Myocyte (in vitro differentiated cells): ENCODE measurements around the gene KRTAP6-1. TPM values are rescaled to one million over a fixed set of nuclear protein-coding genes. Genes with fewer than 3 reads are reported as not detected.

ENCODE experiments used
- DNase-seq: peaks from one replicate; pipeline ENCODE4 v3.0.0-alpha.2; 2012; ENCODE audit warnings: low read depth
- polyA plus RNA-seq: library from polyadenylated mRNA; unstranded; fragments of >200 nt; gene quantifications from one replicate; pipeline ENCODE4 v1.2.1, GENCODE V29; 2012; ENCODE audit warnings: missing spikeins
- total RNA-seq: library from RNA; depleted of rRNA; stranded (reverse); fragments of >200 nt; gene quantifications from 2 replicates; pipeline ENCODE4 v1.2.3, GENCODE V29; 2014

Gene KRTAP6-1
- total RNA-seq = not detected in 2 replicates
- not detected for polyA plus RNA-seq

- no peak for DNase-seq
Observed at GRCh38 chr21:30613836-30614235, at the start of gene KRTAP6-1. TSS of gene KRTAP6-1 (minus strand) at chr21:30613930. CDS start at chr21:30613904, 26 bp downstream.

- DNase-seq = no peak
Observed at GRCh38 chr21:30652891-30653290, 39.2 kb upstream of the KRTAP6-1 start.

GRCh38 chr21:30646904-30647414 lies 33.2 kb upstream of the KRTAP6-1 start:
- no peak for DNase-seq

GRCh38 chr21:30642564-30642963 lies 28.8 kb upstream of the KRTAP6-1 start, which contains the start of gene KRTAP20-3:
TSS of gene KRTAP20-3 (plus strand) at chr21:30642864.
- no peak for DNase-seq

- DNase-seq = no peak
Observed at GRCh38 chr21:30638686-30639085, 25.0 kb upstream of the KRTAP6-1 start.

- no peak for DNase-seq
Observed at GRCh38 chr21:30634906-30635305, 21.2 kb upstream of the KRTAP6-1 start, which contains the start of gene KRTAP20-2. TSS of gene KRTAP20-2 (plus strand) at chr21:30635206. CDS start at chr21:30635264, 58 bp downstream.

GRCh38 chr21:30629200-30629599 lies 15.5 kb upstream of the KRTAP6-1 start:
- no peak for DNase-seq

GRCh38 chr21:30628109-30628508 lies 14.4 kb upstream of the KRTAP6-1 start:
- DNase-seq = no peak

GRCh38 chr21:30625449-30626165 lies 11.9 kb upstream of the KRTAP6-1 start:
- DNase-seq = no peak

GRCh38 chr21:30623362-30623761 lies 9.6 kb upstream of the KRTAP6-1 start:
- no peak for DNase-seq

GRCh38 chr21:30620522-30620921 lies 6.8 kb upstream of the KRTAP6-1 start, which contains the start of gene KRTAP20-4:
TSS of gene KRTAP20-4 (plus strand) at chr21:30620627.
- DNase-seq = no peak

- DNase-seq = no peak
Observed at GRCh38 chr21:30620080-30620479, 6.3 kb upstream of the KRTAP6-1 start.

- DNase-seq = no peak
Observed at GRCh38 chr21:30616125-30616524, 2.4 kb upstream of the KRTAP6-1 start, which contains the start of gene KRTAP20-1. TSS of gene KRTAP20-1 (plus strand) at chr21:30616425. CDS start at chr21:30616455, 30 bp downstream.

GRCh38 chr21:30615199-30615598 lies 1.5 kb upstream of the KRTAP6-1 start:
- DNase-seq = no peak

GRCh38 chr21:30612132-30612531 lies 1.6 kb downstream of the KRTAP6-1 start:
- DNase-seq = no peak

GRCh38 chr21:30605968-30606367 lies 7.8 kb downstream of the KRTAP6-1 start:
- no peak for DNase-seq

- DNase-seq = no peak
Observed at GRCh38 chr21:30600787-30601186, 12.9 kb downstream of the KRTAP6-1 start, which contains the start of gene KRTAP22-1. TSS of gene KRTAP22-1 (plus strand) at chr21:30601087.

GRCh38 chr21:30598802-30599201 lies 14.9 kb downstream of the KRTAP6-1 start, which contains the start of gene KRTAP6-2:
TSS of gene KRTAP6-2 (minus strand) at chr21:30598902. CDS start at chr21:30598874, 28 bp downstream.
- DNase-seq = no peak

- DNase-seq = no peak
Observed at GRCh38 chr21:30592140-30592539, 21.6 kb downstream of the KRTAP6-1 start, which contains the start of gene KRTAP6-3. TSS of gene KRTAP6-3 (plus strand) at chr21:30592440. CDS start at chr21:30592446, 6 bp downstream.

GRCh38 chr21:30590297-30590696 lies 23.4 kb downstream of the KRTAP6-1 start, which contains the start of gene KRTAP22-2:
TSS of gene KRTAP22-2 (minus strand) at chr21:30590397.
- no peak for DNase-seq

- DNase-seq = no peak
Observed at GRCh38 chr21:30582870-30583269, 30.9 kb downstream of the KRTAP6-1 start.

GRCh38 chr21:30580132-30580531 lies 33.6 kb downstream of the KRTAP6-1 start:
- no peak for DNase-seq
